ENCODE measurements around the gene SLC6A6. TPM values are rescaled to one million over a fixed set of nuclear protein-coding genes. Genes with fewer than 3 reads are reported as not detected.
A peak's percentile ranks its signal among the peaks of the same experiment; 100 is the strongest.

Gene SLC6A6
- total RNA-seq, 1 experiment from 2014 or later: 34.2 TPM

GRCh38 chr3:14520967-14521366 is 118.6 kb downstream of the SLC6A6 start:
- no peak for DNase-seq (ENCODE audit: low spot score)

- DNase-seq (ENCODE audit: low spot score): no peak
Observed at GRCh38 chr3:14521611-14522010, 119.2 kb downstream of the SLC6A6 start.

GRCh38 chr3:14522129-14522691 is 119.8 kb downstream of the SLC6A6 start:
- DNase-seq (ENCODE audit: low spot score): no peak

- no peak for DNase-seq (ENCODE audit: low spot score)
Observed at GRCh38 chr3:14522768-14523167, 120.4 kb downstream of the SLC6A6 start.

- DNase-seq (ENCODE audit: low spot score): no peak
Observed at GRCh38 chr3:14523792-14524191, 121.4 kb downstream of the SLC6A6 start.

GRCh38 chr3:14524311-14524711 is 121.9 kb downstream of the SLC6A6 start:
- peak; percentile 28 for DNase-seq (ENCODE audit: low spot score)

GRCh38 chr3:14524920-14525660 is 122.7 kb downstream of the SLC6A6 start:
- no peak for DNase-seq (ENCODE audit: low spot score)

GRCh38 chr3:14525685-14526631 is 123.6 kb downstream of the SLC6A6 start:
- peak; percentile 23 for DNase-seq (ENCODE audit: low spot score)

- no peak for DNase-seq (ENCODE audit: low spot score)
Observed at GRCh38 chr3:14528081-14528480, 125.7 kb downstream of the SLC6A6 start.

GRCh38 chr3:14531856-14532395 is 129.5 kb downstream of the SLC6A6 start:
- DNase-seq (ENCODE audit: low spot score): no peak

GRCh38 chr3:14532691-14533456 is 130.5 kb downstream of the SLC6A6 start:
- DNase-seq (ENCODE audit: low spot score): peak; percentile 74

GRCh38 chr3:14533457-14533958 is 131.1 kb downstream of the SLC6A6 start:
- no peak for DNase-seq (ENCODE audit: low spot score)

- DNase-seq (ENCODE audit: low spot score): no peak
Observed at GRCh38 chr3:14534516-14535191, 132.2 kb downstream of the SLC6A6 start.

GRCh38 chr3:14535616-14536015 is 133.2 kb downstream of the SLC6A6 start:
- no peak for DNase-seq (ENCODE audit: low spot score)

- DNase-seq (ENCODE audit: low spot score): no peak
Observed at GRCh38 chr3:14536055-14536815, 133.8 kb downstream of the SLC6A6 start.

- no peak for DNase-seq (ENCODE audit: low spot score)
Observed at GRCh38 chr3:14536837-14537589, 134.6 kb downstream of the SLC6A6 start.

GRCh38 chr3:14537590-14538450 is 135.4 kb downstream of the SLC6A6 start:
- peak; percentile 47 for DNase-seq (ENCODE audit: low spot score)

- DNase-seq (ENCODE audit: low spot score): no peak
Observed at GRCh38 chr3:14538451-14539088, 136.2 kb downstream of the SLC6A6 start.

All from A172 (cell line).